PC-9 (cell line): ENCODE measurements around the gene SND1. TPM values are rescaled to one million over a fixed set of nuclear protein-coding genes. Genes with fewer than 3 reads are reported as not detected.

Source experiments
- BruUV-seq: library from RNA; stranded (reverse); fragments of 400-500 nt; replicated peaks from 2 replicates; lab custom pipeline; 2021; lab: Mats Ljungman, UMichigan
- CTCF ChIA-PET: fragments of 300-600 bp; sonication (Branson Sonifier 250); formaldehyde crosslinking; loops from one replicate; lab custom pipeline; 2022; ENCODE audit warnings: antibody characterized with exemption; lab: Charles Lee
- POLR2A ChIA-PET: fragments of 300-600 bp; sonication (Branson Sonifier 250); formaldehyde crosslinking; loops from one replicate; lab custom pipeline; 2022; ENCODE audit warnings: antibody characterized with exemption; ENCODE audit not compliant: unreplicated experiment; lab: Charles Lee
- DNase-seq, 2 experiments: peaks; one replicate each; pipeline versions ENCODE4 v3.0.0 to v3.0.0-alpha.2; 2015 to 2022; ENCODE audit warnings: mixed read lengths in 1 of 2
- H2AFZ ChIP-seq: fragments of 200-600 bp; sonication (generic); 2 replicates; pipeline ENCODE4 v1.8.1; 2017; ENCODE audit warnings: antibody characterized with exemption
- H3F3A ChIP-seq: fragments of 200-600 bp; sonication (generic); 2 replicates; pipeline ENCODE4 v1.8.1; 2017; ENCODE audit warnings: antibody characterized with exemption, mild to moderate bottlenecking, low read depth; ENCODE audit not compliant: insufficient read depth
- H3K27ac ChIP-seq: fragments of 200-600 bp; sonication (generic); 2 replicates; pipeline ENCODE4 v1.6.1; 2016; ENCODE audit warnings: mixed run types
- H3K27me3 ChIP-seq: fragments of 200-600 bp; sonication (generic); 2 replicates; pipeline ENCODE4 v1.6.1; 2016; ENCODE audit warnings: low read depth, mixed run types; ENCODE audit not compliant: insufficient read depth
- H3K36me3 ChIP-seq: fragments of 200-600 bp; sonication (generic); 2 replicates; pipeline ENCODE4 v1.6.1; 2016; ENCODE audit warnings: low read depth, mixed run types
- H3K4me1 ChIP-seq: fragments of 200-600 bp; sonication (generic); replicated peaks from 2 replicates; pipeline ENCODE4 v1.6.1; 2016; ENCODE audit warnings: mixed run types; ENCODE audit not compliant: insufficient read depth
- H3K4me2 ChIP-seq: fragments of 200-600 bp; sonication (generic); 2 replicates; pipeline ENCODE4 v1.6.1; 2017; ENCODE audit warnings: mixed run types
- H3K4me3 ChIP-seq: fragments of 200-600 bp; sonication (generic); 2 replicates; pipeline ENCODE4 v1.6.1; 2016; ENCODE audit warnings: mixed run types
- H3K79me2 ChIP-seq: fragments of 200-600 bp; sonication (generic); 2 replicates; pipeline ENCODE4 v1.6.1; 2017; ENCODE audit warnings: low read depth, mixed run types
- H3K9me2 ChIP-seq: fragments of 200-600 bp; sonication (generic); 2 replicates; pipeline ENCODE4 v1.8.1; 2017; ENCODE audit warnings: mild to moderate bottlenecking; ENCODE audit not compliant: insufficient read depth
- H3K9me3 ChIP-seq: fragments of 200-600 bp; sonication (generic); 2 replicates; pipeline ENCODE4 v1.8.1; 2016; ENCODE audit warnings: low read depth; ENCODE audit not compliant: insufficient read depth
- H4K20me1 ChIP-seq: fragments of 200-600 bp; sonication (generic); 2 replicates; pipeline ENCODE4 v1.8.1; 2017; ENCODE audit not compliant: insufficient read depth
- CTCF ChIP-seq: fragments of 200-600 bp; sonication (generic); conservative IDR thresholded peaks from 2 replicates; pipeline ENCODE4 v1.6.1; 2017; ENCODE audit warnings: mixed run types, antibody characterized with exemption, mild to moderate bottlenecking, moderate library complexity
- EZH2 ChIP-seq: fragments of 200-600 bp; sonication (generic); IDR thresholded peaks from 2 replicates; pipeline ENCODE4 v1.8.0; 2017; ENCODE audit warnings: antibody characterized with exemption, low read depth
- intact Hi-C: fragments of 100-400 bp; cut with micrococcal nuclease; formaldehyde crosslinking; loops from one replicate; pipeline ENCODE4 v1.10.0; 2022; ENCODE audit not compliant: unreplicated experiment
- total RNA-seq: library from RNA; stranded (reverse); gene quantifications from 2 replicates; pipeline ENCODE4 v1.2.3, GENCODE V29; 2021

SND1 gene
- total RNA-seq, 1 experiment from 2014 or later, result 273 TPM

DNA sequence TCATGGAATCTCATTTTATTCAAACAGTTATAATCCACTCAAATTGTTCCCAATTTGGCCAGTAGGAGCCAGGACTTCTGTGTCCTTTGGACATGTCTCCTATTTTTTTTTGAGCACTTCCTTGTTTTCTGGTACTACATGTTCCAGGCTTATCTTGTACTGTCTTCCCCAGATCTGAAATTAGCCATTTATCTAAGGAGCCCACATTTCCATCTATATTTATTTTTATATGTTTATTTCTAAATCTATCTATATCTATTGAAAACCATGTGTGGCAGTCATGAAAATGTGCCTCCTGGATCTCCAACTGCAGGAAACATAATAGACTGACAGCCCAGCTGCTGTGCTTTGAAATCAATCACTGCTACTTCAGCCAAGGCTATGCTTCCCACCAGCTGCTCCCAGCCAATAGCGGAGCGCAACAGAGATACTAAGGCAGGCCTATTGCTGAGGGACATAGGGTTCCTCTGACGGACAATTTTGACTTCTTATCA, 232.1 kb downstream of the SND1 start:
- CTCF ChIA-PET, result no interaction called here
- Histone ChIP-seq H3K4me1 (no peaks in the 10 kb centered on the region), H3K79me2 (peaks cover 12% of the 10 kb centered on the region), H2AFZ (no peak overlapping the region), H3K9me3 (no peaks in the 10 kb centered on the region), H3K4me3 (no peak overlapping the region), H3K27me3 (no peaks in the 10 kb centered on the region), H3K36me3 (peaks cover 23% of the 10 kb centered on the region; the same call in 1 of the 2 replicates), H3K4me2 (no peak overlapping the region), H4K20me1 (peaks cover 10% of the 10 kb centered on the region), H3K27ac (no peak overlapping the region), H3F3A (no peaks in the 10 kb centered on the region), H3K9me2 (no peaks in the 10 kb centered on the region; the same call in 1 of the 2 replicates)
- TF ChIP-seq CTCF, result no peak
- TF ChIP-seq EZH2, result no peak
- intact Hi-C loops, result no loop called here
- POLR2A ChIA-PET, result no interaction called here
- no peak for DNase-seq
- BruUV-seq, result no TSS peak

DNA sequence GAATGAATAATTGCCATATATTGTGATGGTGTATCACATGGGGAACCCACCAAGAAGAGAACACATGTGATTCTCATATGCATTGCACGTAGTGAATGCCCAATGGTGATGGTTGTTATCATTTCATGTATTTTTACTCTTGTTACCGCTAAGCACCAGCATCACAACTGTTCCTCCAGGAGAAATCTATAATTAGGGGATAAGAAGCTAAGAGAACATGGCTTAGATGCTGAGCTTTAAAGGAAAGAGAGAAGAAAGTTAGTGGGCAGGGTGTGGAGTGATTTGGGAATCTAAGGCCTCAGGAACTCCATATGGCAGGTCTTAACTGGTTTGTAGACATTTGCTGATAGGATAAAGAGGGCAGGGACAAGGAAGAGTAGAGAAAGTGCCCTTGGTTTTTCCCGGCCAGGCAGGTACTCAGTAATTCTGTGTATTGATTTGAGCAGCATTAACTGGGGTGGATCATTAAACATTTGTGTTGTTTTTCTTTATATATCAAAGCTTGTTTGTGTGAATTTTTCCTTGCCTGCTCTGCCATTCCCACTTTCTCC, 233.3 kb downstream of the SND1 start:
- Histone ChIP-seq H3K27me3 (no peaks in the 10 kb centered on the region), H3K36me3 (peaks cover 31% of the 10 kb centered on the region; the same call in 1 of the 2 replicates), H3K27ac (no peak overlapping the region), H3F3A (no peaks in the 10 kb centered on the region; the same call in 1 of the 2 replicates), H3K9me2 (no peaks in the 10 kb centered on the region; the same call in 1 of the 2 replicates), H3K4me2 (no peak overlapping the region), H3K4me3 (no peak overlapping the region), H2AFZ (no peak overlapping the region), H4K20me1 (peaks cover 8% of the 10 kb centered on the region), H3K9me3 (no peaks in the 10 kb centered on the region), H3K79me2 (peaks cover 12% of the 10 kb centered on the region), H3K4me1 (peaks cover 6% of the 10 kb centered on the region; the same call in 1 of the 2 replicates)
- no peak for TF ChIP-seq EZH2
- DNase-seq, result no peak
- ChIA-PET CTCF (no interaction called here), POLR2A (interaction anchor here (0.6 kb wide), 1 partner anchor 129 kb away, joined by 6 read pairs; no protein-coding TSS in a partner anchor)
- intact Hi-C loops, result no loop called here
- no TSS peak for BruUV-seq

DNA sequence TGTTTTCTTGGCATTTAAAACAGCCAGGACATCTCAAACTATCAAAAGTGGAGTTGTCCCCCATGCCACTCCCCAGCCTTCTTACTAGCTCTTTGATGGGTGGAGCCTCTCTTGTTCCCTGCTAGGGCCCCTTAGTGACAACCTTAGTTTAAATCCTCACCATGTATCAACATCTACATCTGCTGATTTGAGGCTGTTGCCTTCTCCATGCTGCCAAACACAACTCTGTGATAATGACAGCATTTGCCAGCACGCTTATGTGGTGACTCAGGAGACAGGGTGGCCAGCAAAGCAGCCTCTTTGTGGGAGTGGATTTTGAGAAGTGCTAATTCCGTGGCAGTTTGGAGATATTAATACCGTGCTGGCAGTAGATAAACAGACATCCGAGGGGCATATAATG, 233.8 kb downstream of the SND1 start:
- no peaks in the 10 kb centered on the region; the same call in 1 of the 2 replicates for H3F3A ChIP-seq

More for the DNA sequence above, 233.8 kb downstream of the SND1 start:
- ChIA-PET POLR2A (interaction anchor here (0.6 kb wide), 1 partner anchor 130 kb away, joined by 6 read pairs; no protein-coding TSS in a partner anchor), CTCF (no interaction called here)
- peaks cover 17% of the 10 kb centered on the region for H3K79me2 ChIP-seq
- TF ChIP-seq EZH2 (no peak), CTCF (no peak)
- H2AFZ ChIP-seq, result no peak overlapping the region
- intact Hi-C loops, result no loop called here
- no TSS peak for BruUV-seq
- H3K9me2 ChIP-seq, result no peaks in the 10 kb centered on the region; the same call in 1 of the 2 replicates
- H3K4me3 ChIP-seq, result no peak overlapping the region
- no peaks in the 10 kb centered on the region for H3K27me3 ChIP-seq
- H3K9me3 ChIP-seq, result no peaks in the 10 kb centered on the region
- H3K4me1 ChIP-seq, result peaks cover 12% of the 10 kb centered on the region; the same call in 1 of the 2 replicates
- H4K20me1 ChIP-seq, result peaks cover 12% of the 10 kb centered on the region
- peaks cover 31% of the 10 kb centered on the region; the same call in 1 of the 2 replicates for H3K36me3 ChIP-seq
- H3K27ac ChIP-seq, result no peak overlapping the region
- H3K4me2 ChIP-seq, result no peak overlapping the region
- DNase-seq, result no peak
